A549 (cell line): ENCODE results near the gene OR13C2. TPM values are rescaled to one million over a fixed set of nuclear protein-coding genes. Genes with fewer than 3 reads are reported as not detected.
"Not testable (repeated sequence)": the region's sequence is repeated elsewhere in the genome, so short reads cannot be mapped to it uniquely, and the experiment has no call there.

Experiments used
- ATAC-seq, 2 experiments: fragments of 200-7000 bp in 1 of 2; fragments of >200 bp in 1 of 2; cut with Nextera tagmentation in 1 of 2; cut with Tn5 transposase in 1 of 2; 3 replicates each; pipeline versions ENCODE4 v1.8.0 to v1.9.1; 2018 to 2020; ENCODE audit warnings: mild to moderate bottlenecking in 1 of 2, moderate library complexity in 1 of 2
- CTCF ChIA-PET: fragments of 300-600 bp; sonication (Branson Sonifier 250); formaldehyde crosslinking; extraction: SDS; loops from one replicate; lab custom pipeline; 2021; ENCODE audit warnings: antibody characterized with exemption, inconsistent platforms; lab: Yijun Ruan, JAX
- POLR2A ChIA-PET: fragments of 350-600 bp; formaldehyde crosslinking; extraction: SDS; loops from one replicate; lab custom pipeline; 2021; ENCODE audit warnings: antibody characterized with exemption, inconsistent platforms; lab: Yijun Ruan, JAX
- DNase-seq, 2 experiments: peaks; one replicate each; pipeline versions ENCODE4 v3.0.0 to v3.0.0-alpha.2; 2011 to 2016; ENCODE audit warnings: low read depth in 1 of 2, low spot score in 1 of 2
- FAIRE-seq: peaks from 2 replicates; lab custom pipeline; 2011; peaks lifted over from hg19 to GRCh38; lab: Jason Lieb, UNC
- H3K27ac ChIP-seq, 2 experiments: fragments of >200 bp; sonication (Bioruptor Twin); formaldehyde crosslinking; 3 replicates each; pipeline ENCODE4 v1.5.1; 2016 to 2017
- H3K4me1 ChIP-seq: fragments of >200 bp; sonication (Bioruptor Twin); formaldehyde crosslinking; 3 replicates; pipeline ENCODE4 v1.6.1; 2016
- H3K4me2 ChIP-seq: fragments of >200 bp; sonication (Bioruptor Twin); formaldehyde crosslinking; 3 replicates; pipeline ENCODE4 v1.6.1; 2016
- H3K4me3 ChIP-seq: fragments of >200 bp; sonication (Bioruptor Twin); formaldehyde crosslinking; 3 replicates; pipeline ENCODE4 v1.5.1; 2016
- H3K9me3 ChIP-seq: fragments of >200 bp; sonication (Bioruptor Twin); formaldehyde crosslinking; 3 replicates; pipeline ENCODE4 v1.6.1; 2016
- EHMT2 ChIP-seq: fragments of 200-600 bp; sonication (generic); IDR thresholded peaks from 2 replicates; pipeline ENCODE4 v1.6.1; 2016; ENCODE audit warnings: antibody characterized with exemption, low read depth, mild to moderate bottlenecking, moderate library complexity
- EP300 ChIP-seq, 2 experiments: fragments of >200 bp; sonication (Bioruptor Twin); formaldehyde crosslinking; IDR thresholded peaks; 2 replicates in 1 of 2; 3 replicates in 1 of 2; pipeline ENCODE4 v1.6.1; 2016 to 2017
- ESRRA ChIP-seq: fragments of 150-350 bp; IDR thresholded peaks from 2 replicates; pipeline ENCODE4 v1.6.1; 2014; ENCODE audit warnings: mild to moderate bottlenecking, low read length, borderline replicate concordance
- FOSB ChIP-seq: fragments of 250-450 bp; sonication (Bioruptor Pico); IDR thresholded peaks from 2 replicates; pipeline ENCODE4 v1.5.0; 2020; ENCODE audit warnings: mild to moderate bottlenecking, moderate library complexity
- FOSL2 ChIP-seq, 2 experiments: fragments of 450-650 bp in 1 of 2; fragments of >200 bp in 1 of 2; sonication (Bioruptor Twin) in 1 of 2; formaldehyde crosslinking; IDR thresholded peaks; 2 replicates each; pipeline versions ENCODE4 v1.5.0 to v1.6.1; 2016 to 2020; ENCODE audit warnings: mild to moderate bottlenecking in 1 of 2, moderate library complexity in 1 of 2
- HEYL ChIP-seq: fragments of 250-450 bp; sonication (Bioruptor Pico); IDR thresholded peaks from 2 replicates; pipeline ENCODE4 v1.8.0; 2021; ENCODE audit warnings: mild to moderate bottlenecking, moderate library complexity
- HMGXB4 ChIP-seq: fragments of 250-450 bp; sonication (Bioruptor Pico); IDR thresholded peaks from 2 replicates; pipeline ENCODE4 v1.5.0; 2021; ENCODE audit warnings: mild to moderate bottlenecking, moderate library complexity, borderline replicate concordance
- JUNB ChIP-seq: fragments of >200 bp; sonication (Bioruptor Twin); formaldehyde crosslinking; IDR thresholded peaks from 2 replicates; pipeline ENCODE4 v1.6.1; 2016
- KDM5A ChIP-seq: fragments of 200-600 bp; sonication (generic); IDR thresholded peaks from 2 replicates; pipeline ENCODE4 v1.6.1; 2016; ENCODE audit warnings: antibody characterized with exemption, mild to moderate bottlenecking
- NFE2L2 ChIP-seq: fragments of 150-350 bp; conservative IDR thresholded peaks from 2 replicates; pipeline ENCODE4 v1.6.1; 2014; ENCODE audit warnings: low read length
- PBX3 ChIP-seq: IDR thresholded peaks from 2 replicates; pipeline ENCODE4 v1.6.1; 2012
- POLR2A ChIP-seq: IDR thresholded peaks from 2 replicates; pipeline ENCODE4 v1.6.1; 2012; ENCODE audit warnings: mild to moderate bottlenecking, low read length
- POLR2AphosphoS2 ChIP-seq: conservative IDR thresholded peaks from 2 replicates; pipeline ENCODE4 v1.6.1; 2012; ENCODE audit warnings: low read length, improper control_type of control experiment, inconsistent platforms
- RAD21 ChIP-seq, 2 experiments: fragments of >200 bp in 1 of 2; sonication (Bioruptor Twin) in 1 of 2; formaldehyde crosslinking in 1 of 2; IDR thresholded peaks in 1 of 2; conservative IDR thresholded peaks in 1 of 2; 2 replicates in 1 of 2; 3 replicates in 1 of 2; pipeline ENCODE4 v1.6.1; 2012 to 2018; ENCODE audit warnings: inconsistent platforms in 1 of 2
- RARB ChIP-seq: fragments of 250-450 bp; sonication (Bioruptor Pico); IDR thresholded peaks from 2 replicates; pipeline ENCODE4 v1.8.0; 2021; ENCODE audit warnings: mild to moderate bottlenecking, moderate library complexity
- RFX5 ChIP-seq: fragments of 450-650 bp; IDR thresholded peaks from 2 replicates; pipeline ENCODE4 v1.7.1; 2014; ENCODE audit warnings: antibody characterized with exemption, mild to moderate bottlenecking, moderate library complexity
- TFCP2L1 ChIP-seq: fragments of 250-450 bp; sonication (Bioruptor Pico); IDR thresholded peaks from 2 replicates; pipeline ENCODE4 v1.5.0; 2021; ENCODE audit warnings: mild to moderate bottlenecking
- TP53 ChIP-seq: fragments of 250-450 bp; sonication (Bioruptor Pico); IDR thresholded peaks from 2 replicates; pipeline ENCODE4 v1.5.0; 2021; ENCODE audit warnings: mild to moderate bottlenecking, moderate library complexity
- ZNF302 ChIP-seq: fragments of 250-450 bp; sonication (Bioruptor Pico); IDR thresholded peaks from 2 replicates; pipeline ENCODE4 v1.9.0; 2021; ENCODE audit warnings: inconsistent platforms, mild to moderate bottlenecking, moderate library complexity
- ZSCAN20 ChIP-seq: fragments of 250-450 bp; sonication (Bioruptor Pico); IDR thresholded peaks from 2 replicates; pipeline ENCODE4 v1.8.0; 2022; ENCODE audit warnings: mild to moderate bottlenecking, moderate library complexity
- WGBS: methylation state at CpG from one replicate; pipeline ENCODE4 v1.1.6; 2017; ENCODE audit errors: missing lambda C conversion rate; 5-methylcytosine and 5-hydroxymethylcytosine counted together
- polyA plus RNA-seq, 4 experiments: library from polyadenylated mRNA; depleted of rRNA in 3 of 4; stranded (reverse); fragments of >200 nt; fragmentation: RNase III in 1 of 4; extraction: RNeasy Plus Mini Kit Qiagen cat#74134 plus additional on column Dnase treatment in 1 of 4; gene quantifications; 2 replicates in 3 of 4; 3 replicates in 1 of 4; pipeline ENCODE4 v1.2.3, GENCODE V29; 2011 to 2017
- TF ChIP-seq, protein P1 (sequence below): fragments of 250-450 bp; sonication (Bioruptor Pico); IDR thresholded peaks from 2 replicates; pipeline ENCODE4 v1.5.0; 2020; ENCODE audit warnings: low read depth, mild to moderate bottlenecking, moderate library complexity
- TF ChIP-seq, protein P2 (sequence below): IDR thresholded peaks from 2 replicates; pipeline ENCODE4 v1.6.1; 2012; ENCODE audit warnings: low read depth, borderline replicate concordance
- TF ChIP-seq, protein P3 (sequence below): fragments of >200 bp; sonication (Bioruptor Twin); formaldehyde crosslinking; IDR thresholded peaks from 2 replicates; pipeline ENCODE4 v1.6.1; 2016

The OR13C2 gene
- polyA plus RNA-seq, 2 of the 4 experiments (the other 2 are of a cell fraction): not detected

DNA sequence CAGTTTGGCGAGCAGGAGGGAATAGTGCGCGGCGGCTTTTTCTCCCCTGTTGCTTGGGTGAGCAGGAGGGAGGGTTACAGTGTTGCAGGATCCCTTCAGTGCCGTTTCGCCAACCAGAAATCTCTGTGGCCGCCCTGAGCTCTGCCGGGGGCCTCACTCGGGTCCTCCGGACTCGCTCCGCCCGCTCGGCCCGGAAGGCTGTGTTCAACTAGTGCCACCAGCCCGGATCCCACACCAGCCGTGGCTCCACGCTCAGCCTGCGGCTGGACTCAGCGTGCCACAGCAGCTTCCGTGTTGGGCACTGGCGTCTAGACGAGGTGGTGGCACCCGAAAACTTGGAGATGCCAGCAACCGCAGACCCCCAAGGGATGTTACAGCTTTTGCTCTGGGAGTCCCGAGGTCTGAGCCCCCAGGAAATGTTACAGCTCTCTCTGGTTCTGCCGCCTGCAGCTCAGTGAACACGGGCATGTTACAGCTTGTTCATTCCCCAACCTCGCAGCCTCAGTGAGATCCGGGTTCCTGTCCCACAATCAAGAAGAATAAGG lies 28.6 kb upstream of the OR13C2 start (continued):
- TF ChIP-seq HMGXB4 (no peak), PBX3 (no peak), NFE2L2 (no peak), EHMT2 (no peak), POLR2AphosphoS2 (no peak)
- TF ChIP-seq, all 56 proteins: peak for 0

DNA sequence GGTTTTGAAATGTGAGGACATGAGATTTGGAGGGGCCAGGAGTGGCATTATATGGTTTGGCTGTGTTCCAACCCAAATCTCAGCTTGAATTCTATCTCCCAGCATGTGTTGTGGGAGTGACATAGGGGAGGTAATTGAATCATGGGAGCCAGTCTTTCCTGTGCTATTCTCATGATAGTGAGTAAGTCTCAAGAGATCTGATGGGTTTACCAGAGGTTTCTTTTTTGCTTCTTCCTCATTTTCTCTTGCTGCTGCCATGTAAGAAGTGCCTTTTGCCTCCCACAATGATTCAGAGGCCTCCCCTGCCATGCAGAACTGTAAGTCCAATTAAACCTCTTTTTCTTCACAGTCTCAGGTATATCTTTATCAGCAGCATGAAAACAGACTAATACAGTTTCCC lies 20.5 kb upstream of the OR13C2 start:
- H3K4me2 ChIP-seq, ATAC-seq, POLR2A ChIA-PET, H3K27ac ChIP-seq, H3K4me3 ChIP-seq, DNase-seq, FAIRE-seq, H3K9me3 ChIP-seq, H3K4me1 ChIP-seq: not testable (repeated sequence)
- CTCF ChIA-PET: interaction anchor here (0.6 kb wide), 1 partner anchor 57 kb away, joined by 3 read pairs; no protein-coding TSS in a partner anchor

DNA sequence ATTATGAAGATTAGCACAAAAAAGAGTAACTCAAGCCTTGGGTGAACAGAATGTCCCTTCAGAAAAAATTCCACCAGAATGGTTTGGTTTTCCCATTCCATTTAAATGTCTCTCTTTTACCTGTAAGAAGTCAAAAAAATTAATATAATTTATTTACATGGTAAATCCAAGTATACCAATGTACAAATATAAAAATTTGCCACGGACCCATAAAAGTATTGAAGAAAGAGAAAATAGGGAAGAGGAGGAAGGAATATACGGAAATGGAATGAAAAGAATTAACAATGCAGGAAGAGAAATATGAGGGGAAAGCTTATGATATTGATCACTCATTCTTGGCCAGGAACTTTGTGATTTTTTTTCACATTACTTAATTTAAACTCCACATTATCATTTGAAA lies 12.7 kb upstream of the OR13C2 start, which contains the start of gene OR13C9:
OR13C9 (minus strand) TSS at position 101 of the 400 bp plus-strand sequence; CDS start at position 101, 0 bp downstream.
- no peaks in the 10 kb centered on the region for H3K9me3 ChIP-seq
- POLR2A ChIA-PET: no interaction called here
- H3K4me3 ChIP-seq: no peak within 1 kb of the TSS
- no peak within 1 kb of the TSS for H3K27ac ChIP-seq
- CTCF ChIA-PET: no interaction called here
- no peak within 1 kb of the TSS for H3K4me2 ChIP-seq
- DNase-seq: no peak
- no peaks in the 10 kb centered on the region for H3K4me1 ChIP-seq
- FAIRE-seq: no peak
- WGBS: 3% methylated on average over 2 of the region's 2 CpGs
- no peak for TF ChIP-seq ESRRA
- TF ChIP-seq EP300 (IDR thresholded peaks at IDR 0.05): no peak
- TF ChIP-seq TFCP2L1 (CRISPR knock-in tag): no peak
- TF ChIP-seq ZNF302: no peak
- no peak for TF ChIP-seq FOSB
- TF ChIP-seq POLR2A: no peak
- no peak for TF ChIP-seq RARB (CRISPR knock-in tag)
- no peak for TF ChIP-seq NFE2L2
- TF ChIP-seq TP53 (CRISPR knock-in tag): no peak
- no peak for TF ChIP-seq KDM5A
- TF ChIP-seq, protein P1, sequence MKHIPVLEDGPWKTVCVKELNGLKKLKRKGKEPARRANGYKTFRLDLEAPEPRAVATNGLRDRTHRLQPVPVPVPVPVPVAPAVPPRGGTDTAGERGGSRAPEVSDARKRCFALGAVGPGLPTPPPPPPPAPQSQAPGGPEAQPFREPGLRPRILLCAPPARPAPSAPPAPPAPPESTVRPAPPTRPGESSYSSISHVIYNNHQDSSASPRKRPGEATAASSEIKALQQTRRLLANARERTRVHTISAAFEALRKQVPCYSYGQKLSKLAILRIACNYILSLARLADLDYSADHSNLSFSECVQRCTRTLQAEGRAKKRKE (CRISPR knock-in tag): no peak
- no peak for TF ChIP-seq HMGXB4
- TF ChIP-seq ZSCAN20 (CRISPR knock-in tag): no peak
- no peak for TF ChIP-seq RAD21 (conservative IDR thresholded peaks at IDR 0.05 in 1 of 2, IDR thresholded peaks at IDR 0.05 in 1 of 2)
- TF ChIP-seq FOSL2 (IDR thresholded peaks at IDR 0.05): no peak
- no peak for TF ChIP-seq FOSL2 (CRISPR knock-in tag; IDR thresholded peaks at IDR 0.05)
- TF ChIP-seq, protein P2, sequence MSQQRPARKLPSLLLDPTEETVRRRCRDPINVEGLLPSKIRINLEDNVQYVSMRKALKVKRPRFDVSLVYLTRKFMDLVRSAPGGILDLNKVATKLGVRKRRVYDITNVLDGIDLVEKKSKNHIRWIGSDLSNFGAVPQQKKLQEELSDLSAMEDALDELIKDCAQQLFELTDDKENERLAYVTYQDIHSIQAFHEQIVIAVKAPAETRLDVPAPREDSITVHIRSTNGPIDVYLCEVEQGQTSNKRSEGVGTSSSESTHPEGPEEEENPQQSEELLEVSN: no peak
- TF ChIP-seq, protein P3, sequence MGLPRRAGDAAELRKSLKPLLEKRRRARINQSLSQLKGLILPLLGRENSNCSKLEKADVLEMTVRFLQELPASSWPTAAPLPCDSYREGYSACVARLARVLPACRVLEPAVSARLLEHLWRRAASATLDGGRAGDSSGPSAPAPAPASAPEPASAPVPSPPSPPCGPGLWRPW: no peak
- no peak for TF ChIP-seq HEYL (CRISPR knock-in tag)
- TF ChIP-seq RFX5: no peak
- no peak for TF ChIP-seq JUNB
- no peak for ATAC-seq
